Adrenal gland (tissue), 5 donors: ENCODE data around the gene CDKN2D.

Source experiments
- POLR2A ChIP-seq, 2 donors: fragments of 450-650 bp; IDR thresholded peaks; one replicate each; pipeline ENCODE4 v1.6.1; 2017; ENCODE audit warnings: antibody characterized with exemption in 2 of 2, mild to moderate bottlenecking in 2 of 2, moderate library complexity in 1 of 2
- TF ChIP-seq, protein P1 (sequence below), 6 experiments: fragments of 450-650 bp in 4 of 6; fragments of 200-600 bp in 2 of 6; sonication (generic) in 1 of 6; IDR thresholded peaks; 1 replicate in 5 of 6; 2 replicates in 1 of 6; pipeline versions ENCODE4 v1.5.1 to v1.8.0; 2016 to 2021; ENCODE audit warnings: antibody characterized with exemption in 6 of 6, mild to moderate bottlenecking in 2 of 6, moderate library complexity in 1 of 6
- donor health status: DM: no; HTN: no; CAD: no.

GRCh38 chr19:10523135-10523636 is 45.6 kb downstream of the CDKN2D start:
- TF ChIP-seq POLR2A (IDR thresholded peaks at IDR 0.05), result no peak
- TF ChIP-seq, protein P1, sequence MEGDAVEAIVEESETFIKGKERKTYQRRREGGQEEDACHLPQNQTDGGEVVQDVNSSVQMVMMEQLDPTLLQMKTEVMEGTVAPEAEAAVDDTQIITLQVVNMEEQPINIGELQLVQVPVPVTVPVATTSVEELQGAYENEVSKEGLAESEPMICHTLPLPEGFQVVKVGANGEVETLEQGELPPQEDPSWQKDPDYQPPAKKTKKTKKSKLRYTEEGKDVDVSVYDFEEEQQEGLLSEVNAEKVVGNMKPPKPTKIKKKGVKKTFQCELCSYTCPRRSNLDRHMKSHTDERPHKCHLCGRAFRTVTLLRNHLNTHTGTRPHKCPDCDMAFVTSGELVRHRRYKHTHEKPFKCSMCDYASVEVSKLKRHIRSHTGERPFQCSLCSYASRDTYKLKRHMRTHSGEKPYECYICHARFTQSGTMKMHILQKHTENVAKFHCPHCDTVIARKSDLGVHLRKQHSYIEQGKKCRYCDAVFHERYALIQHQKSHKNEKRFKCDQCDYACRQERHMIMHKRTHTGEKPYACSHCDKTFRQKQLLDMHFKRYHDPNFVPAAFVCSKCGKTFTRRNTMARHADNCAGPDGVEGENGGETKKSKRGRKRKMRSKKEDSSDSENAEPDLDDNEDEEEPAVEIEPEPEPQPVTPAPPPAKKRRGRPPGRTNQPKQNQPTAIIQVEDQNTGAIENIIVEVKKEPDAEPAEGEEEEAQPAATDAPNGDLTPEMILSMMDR (IDR thresholded peaks at IDR 0.05), result no peak
